ENCODE results near the gene PCNA.

The PCNA gene

DNA sequence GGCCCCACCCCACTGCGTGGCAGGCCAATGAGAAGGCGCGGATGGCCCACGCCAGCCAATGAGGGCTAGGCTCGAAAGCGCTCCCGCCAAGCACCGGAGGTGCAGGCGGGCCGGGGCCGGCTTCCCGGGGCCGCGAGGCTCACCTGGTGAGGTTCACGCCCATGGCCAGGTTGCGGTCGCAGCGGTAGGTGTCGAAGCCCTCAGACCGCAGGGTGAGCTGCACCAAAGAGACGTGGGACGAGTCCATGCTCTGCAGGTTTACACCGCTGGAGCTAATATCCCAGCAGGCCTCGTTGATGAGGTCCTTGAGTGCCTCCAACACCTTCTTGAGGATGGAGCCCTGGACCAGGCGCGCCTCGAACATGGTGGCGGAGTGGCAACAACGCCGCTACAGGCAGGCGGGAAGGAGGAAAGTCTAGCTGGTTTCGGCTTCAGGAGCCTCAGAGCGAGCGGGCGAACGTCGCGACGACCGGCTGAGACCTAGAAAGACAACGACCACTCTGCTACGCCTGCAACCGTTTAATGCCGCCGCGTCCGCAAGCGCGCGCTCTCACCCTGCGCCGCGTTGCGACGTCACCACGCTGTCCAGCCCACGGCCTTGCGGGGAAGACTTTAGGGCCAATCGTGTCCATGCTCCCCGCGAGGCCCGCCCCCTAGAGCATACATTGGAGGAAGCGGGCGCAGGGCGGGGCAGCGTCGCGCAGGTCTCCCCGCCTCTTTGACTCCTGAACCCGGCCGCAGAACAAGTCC, at the start of gene PCNA:
TSS of gene PCNA (minus strand) at position 524 of the 750 bp plus-strand sequence. CDS start at position 364, 160 bp downstream.
- H3K36me3 ChIP-seq (ENCODE audit: control insufficient read depth, insufficient read depth, low read length) = peaks cover 8% of the 10 kb centered on the region
- no peaks in the 10 kb centered on the region for H3K9me3 ChIP-seq (ENCODE audit: control insufficient read depth, low read length)
- H3K4me3 ChIP-seq (ENCODE audit: low read length) = peak within 1 kb of the TSS; percentile 81
- no peaks in the 10 kb centered on the region for H3K27me3 ChIP-seq (ENCODE audit: control insufficient read depth, insufficient read depth, low read length)
- peak within 1 kb of the TSS; percentile 49 for H3K9ac ChIP-seq (ENCODE audit: low read length)
- peaks cover 6% of the 10 kb centered on the region for H3K4me1 ChIP-seq (ENCODE audit: control insufficient read depth, insufficient read depth, low read length)

DNA sequence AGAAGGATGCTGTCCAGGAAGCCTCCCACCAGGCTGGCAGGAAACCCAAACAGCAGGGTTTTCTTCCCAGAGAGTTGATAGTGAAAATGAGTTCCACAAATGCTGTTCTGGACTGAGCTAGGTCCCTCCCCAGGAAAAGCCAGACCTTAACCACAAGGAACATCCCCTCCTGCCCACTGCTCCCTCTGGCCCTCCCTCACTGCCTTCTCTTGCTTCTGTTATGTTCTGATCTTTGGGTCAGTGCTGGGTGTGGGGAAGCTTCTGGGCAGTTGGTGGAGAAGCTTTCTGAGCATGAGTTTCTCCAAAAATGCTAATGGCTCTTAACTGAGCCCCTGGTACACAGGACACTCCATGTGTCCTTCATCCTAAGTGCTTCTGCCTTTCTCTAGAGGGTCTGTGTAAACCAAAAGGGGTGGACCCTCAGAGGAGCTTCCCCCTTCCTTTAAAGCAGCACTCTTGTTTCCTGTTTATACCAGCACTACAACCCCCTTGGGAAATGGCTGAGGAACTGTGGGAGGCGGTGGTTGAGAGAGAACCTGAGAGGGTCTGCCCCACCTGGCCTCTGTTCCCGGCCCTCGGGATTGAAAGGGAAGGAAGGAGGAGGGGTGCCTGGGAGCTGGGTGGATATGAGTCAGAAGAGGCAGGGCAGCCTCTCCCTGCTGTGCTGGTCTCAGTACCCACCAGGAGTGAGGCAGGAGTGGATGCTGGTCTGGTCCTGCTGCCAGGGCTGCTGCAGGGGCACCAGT, 49.1 kb upstream of the PCNA start:
- H3K4me3 ChIP-seq (ENCODE audit: low read length) = no peak overlapping the region
- H3K9ac ChIP-seq (ENCODE audit: low read length) = peak overlapping the region; percentile 24
- H3K9me3 ChIP-seq (ENCODE audit: control insufficient read depth, low read length) = no peaks in the 10 kb centered on the region
- H3K4me1 ChIP-seq (ENCODE audit: control insufficient read depth, insufficient read depth, low read length) = peaks cover 9% of the 10 kb centered on the region
- no peaks in the 10 kb centered on the region for H3K27me3 ChIP-seq (ENCODE audit: control insufficient read depth, insufficient read depth, low read length)
- H3K36me3 ChIP-seq (ENCODE audit: control insufficient read depth, insufficient read depth, low read length) = peaks cover 4% of the 10 kb centered on the region

DNA sequence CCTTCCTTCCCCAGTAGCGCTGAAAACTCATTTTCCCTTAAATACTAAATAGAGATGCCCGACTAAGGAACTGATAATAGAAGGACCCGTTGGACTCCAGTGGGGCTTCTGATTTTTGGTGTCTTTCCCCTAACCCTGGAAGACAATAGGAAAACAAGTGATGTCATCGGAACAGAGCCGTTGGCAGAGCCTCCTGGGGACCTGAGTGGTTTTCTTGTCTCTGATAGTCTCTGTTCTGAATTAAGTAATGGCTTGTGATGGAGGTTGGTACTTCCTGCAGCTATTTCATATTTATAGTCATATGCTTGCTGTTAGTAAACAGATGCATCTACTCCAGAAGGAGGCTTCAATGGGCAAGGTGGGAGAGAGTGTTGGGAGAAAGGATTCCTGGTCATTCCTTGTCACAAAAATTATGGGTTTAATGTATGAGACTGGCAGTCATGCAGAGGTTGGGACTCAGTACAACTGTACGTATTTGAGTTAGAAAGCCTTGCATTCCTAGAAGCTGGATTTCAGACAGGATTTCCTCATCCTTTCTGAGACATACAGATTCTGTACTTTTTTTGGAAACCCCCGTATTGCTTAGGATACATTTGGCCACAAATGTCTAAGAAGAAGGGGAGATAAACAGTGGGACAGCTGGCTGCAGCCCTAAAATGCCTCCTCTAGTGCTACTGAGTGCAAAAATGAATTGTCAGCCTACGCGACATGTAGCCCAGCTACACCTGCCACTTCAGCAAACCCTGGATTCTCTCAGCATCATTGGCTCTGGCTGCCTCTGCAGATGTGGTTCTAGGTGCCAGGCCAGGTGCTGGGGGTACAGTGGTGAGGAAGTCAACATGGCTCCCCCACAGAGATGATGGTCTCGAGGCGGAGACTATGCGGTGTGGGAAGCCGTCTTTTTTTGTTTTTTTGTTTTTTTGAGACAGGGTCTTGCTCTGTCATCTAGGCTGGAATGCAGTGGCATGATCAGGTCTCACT, 45.2 kb upstream of the PCNA start:
- Histone ChIP-seq H3K27me3 (ENCODE audit: control insufficient read depth, insufficient read depth, low read length) (no peaks in the 10 kb centered on the region), H3K9me3 (ENCODE audit: control insufficient read depth, low read length) (no peaks in the 10 kb centered on the region), H3K4me1 (ENCODE audit: control insufficient read depth, insufficient read depth, low read length) (peaks cover 9% of the 10 kb centered on the region), H3K4me3 (ENCODE audit: low read length) (no peak overlapping the region), H3K9ac (ENCODE audit: low read length) (no peak overlapping the region), H3K36me3 (ENCODE audit: control insufficient read depth, insufficient read depth, low read length) (no peaks in the 10 kb centered on the region)

DNA sequence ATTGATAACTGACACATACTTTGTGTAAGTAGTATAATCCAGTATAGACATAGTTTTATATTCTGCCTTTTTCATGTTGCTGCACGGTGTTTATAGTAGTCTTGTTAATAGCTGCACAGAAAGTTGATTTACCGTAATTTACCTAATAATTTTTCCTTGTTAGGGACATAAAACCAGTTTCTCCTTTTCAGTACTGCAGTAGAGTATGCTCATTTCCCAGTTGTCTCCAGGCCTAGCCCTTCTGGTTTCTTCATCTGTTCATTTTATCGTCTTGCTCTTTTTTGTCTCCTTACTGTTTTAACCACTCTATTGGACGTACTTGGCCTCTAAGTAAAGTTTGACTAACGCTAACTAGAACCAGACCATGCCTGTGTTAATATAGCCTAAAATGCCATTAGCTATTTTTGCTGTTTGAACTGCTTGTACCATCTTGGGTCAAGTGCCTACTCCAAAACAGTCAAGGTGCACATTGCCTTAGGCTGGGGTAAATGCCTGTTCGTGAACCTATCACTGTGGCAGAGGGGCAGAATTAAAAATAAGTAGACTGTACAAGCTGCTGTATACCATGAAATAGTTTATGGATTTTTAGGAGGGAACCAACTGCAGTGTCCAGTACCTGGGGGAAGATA, 41.9 kb upstream of the PCNA start:
- Histone ChIP-seq H3K4me3 (ENCODE audit: low read length) (no peak overlapping the region), H3K36me3 (ENCODE audit: control insufficient read depth, insufficient read depth, low read length) (no peaks in the 10 kb centered on the region), H3K4me1 (ENCODE audit: control insufficient read depth, insufficient read depth, low read length) (no peaks in the 10 kb centered on the region), H3K9me3 (ENCODE audit: control insufficient read depth, low read length) (no peaks in the 10 kb centered on the region), H3K9ac (ENCODE audit: low read length) (no peak overlapping the region), H3K27me3 (ENCODE audit: control insufficient read depth, insufficient read depth, low read length) (no peaks in the 10 kb centered on the region)

DNA sequence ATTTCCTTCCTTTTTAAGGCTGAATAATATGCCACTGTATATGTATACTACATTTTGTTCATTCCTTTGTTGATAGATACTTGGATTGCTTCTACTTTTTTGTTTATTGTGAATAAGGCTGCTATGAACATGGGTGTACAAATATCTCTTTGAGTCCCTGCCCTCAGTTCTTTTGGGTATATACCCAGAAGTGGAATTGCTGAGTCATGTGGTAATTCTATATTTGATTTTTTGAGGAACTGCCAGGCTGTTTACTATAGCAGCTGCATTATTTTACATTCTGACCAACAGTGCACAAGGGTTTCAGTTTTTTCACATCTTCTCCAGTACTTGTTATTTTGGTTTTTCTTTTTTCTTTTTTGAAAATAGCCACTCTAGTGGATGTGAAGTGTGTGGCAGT, 41.1 kb upstream of the PCNA start:
- Histone ChIP-seq H3K9me3 (ENCODE audit: control insufficient read depth, low read length) (no peaks in the 10 kb centered on the region), H3K4me3 (ENCODE audit: low read length) (no peak overlapping the region), H3K27me3 (ENCODE audit: control insufficient read depth, insufficient read depth, low read length) (no peaks in the 10 kb centered on the region), H3K9ac (ENCODE audit: low read length) (no peak overlapping the region), H3K36me3 (ENCODE audit: control insufficient read depth, insufficient read depth, low read length) (no peaks in the 10 kb centered on the region), H3K4me1 (ENCODE audit: control insufficient read depth, insufficient read depth, low read length) (no peaks in the 10 kb centered on the region)

DNA sequence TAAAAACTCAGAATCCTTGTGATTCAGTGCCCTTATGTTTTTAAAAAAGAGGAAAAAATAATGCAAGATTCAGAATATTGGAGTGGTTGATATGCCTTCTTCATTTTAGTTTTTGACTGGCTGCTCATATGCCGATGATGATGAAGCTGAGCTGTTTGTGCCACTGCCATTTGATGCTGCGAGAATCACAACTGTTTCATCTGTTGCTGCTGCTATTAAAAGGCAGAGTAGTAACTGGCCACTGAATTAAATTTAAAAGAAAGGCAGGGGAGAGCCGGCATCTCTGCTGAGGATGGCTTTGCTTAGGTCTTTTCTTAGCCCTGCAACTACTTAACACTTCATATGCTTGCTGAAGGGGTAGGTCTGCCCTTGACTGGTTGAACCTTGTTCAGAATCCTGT, 40.2 kb upstream of the PCNA start:
- Histone ChIP-seq H3K9me3 (ENCODE audit: control insufficient read depth, low read length) (no peaks in the 10 kb centered on the region), H3K36me3 (ENCODE audit: control insufficient read depth, insufficient read depth, low read length) (no peaks in the 10 kb centered on the region), H3K4me3 (ENCODE audit: low read length) (no peak overlapping the region), H3K27me3 (ENCODE audit: control insufficient read depth, insufficient read depth, low read length) (no peaks in the 10 kb centered on the region), H3K4me1 (ENCODE audit: control insufficient read depth, insufficient read depth, low read length) (no peaks in the 10 kb centered on the region), H3K9ac (ENCODE audit: low read length) (no peak overlapping the region)

DNA sequence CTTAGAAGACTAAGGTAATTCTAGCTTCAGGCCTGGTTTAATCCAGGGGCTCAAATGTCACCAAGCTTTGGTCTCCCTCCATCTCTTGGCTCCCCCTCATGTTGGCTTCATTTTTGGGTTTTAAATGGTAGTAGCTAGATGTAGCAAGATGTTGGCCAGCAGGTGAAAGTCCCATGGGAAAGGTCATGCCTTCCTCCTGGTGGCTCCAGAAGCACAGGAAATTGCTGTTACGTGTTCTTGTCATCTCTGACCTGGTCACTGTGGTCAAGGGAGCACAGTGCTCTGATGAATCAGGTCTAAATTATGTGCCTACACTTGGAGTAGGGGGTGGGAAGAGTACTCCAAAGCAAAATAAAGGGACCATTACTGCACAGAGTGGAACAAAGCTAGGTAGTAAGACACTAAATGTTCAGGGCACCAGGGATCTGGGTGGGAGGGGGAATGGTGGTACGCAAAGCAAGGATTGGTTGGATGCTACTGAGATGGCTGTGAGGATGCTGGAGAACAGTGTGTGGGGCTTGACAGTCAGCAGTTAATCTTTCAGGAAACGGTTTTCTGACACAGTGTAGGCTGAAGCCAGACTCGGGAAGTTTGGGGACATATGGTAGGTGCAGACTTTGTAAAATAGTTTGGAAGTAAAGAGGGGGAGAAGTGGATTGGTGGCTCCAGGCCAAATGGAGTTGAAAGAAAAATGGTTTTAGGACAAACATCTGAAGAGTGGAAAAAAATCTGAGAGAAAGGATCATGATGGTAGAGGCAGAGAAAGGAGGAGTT, 37.1 kb upstream of the PCNA start:
- no peak overlapping the region for H3K9ac ChIP-seq (ENCODE audit: low read length)
- H3K4me1 ChIP-seq (ENCODE audit: control insufficient read depth, insufficient read depth, low read length) = peaks cover 6% of the 10 kb centered on the region
- no peaks in the 10 kb centered on the region for H3K9me3 ChIP-seq (ENCODE audit: control insufficient read depth, low read length)
- no peak overlapping the region for H3K4me3 ChIP-seq (ENCODE audit: low read length)
- H3K36me3 ChIP-seq (ENCODE audit: control insufficient read depth, insufficient read depth, low read length) = no peaks in the 10 kb centered on the region
- H3K27me3 ChIP-seq (ENCODE audit: control insufficient read depth, insufficient read depth, low read length) = no peaks in the 10 kb centered on the region

DNA sequence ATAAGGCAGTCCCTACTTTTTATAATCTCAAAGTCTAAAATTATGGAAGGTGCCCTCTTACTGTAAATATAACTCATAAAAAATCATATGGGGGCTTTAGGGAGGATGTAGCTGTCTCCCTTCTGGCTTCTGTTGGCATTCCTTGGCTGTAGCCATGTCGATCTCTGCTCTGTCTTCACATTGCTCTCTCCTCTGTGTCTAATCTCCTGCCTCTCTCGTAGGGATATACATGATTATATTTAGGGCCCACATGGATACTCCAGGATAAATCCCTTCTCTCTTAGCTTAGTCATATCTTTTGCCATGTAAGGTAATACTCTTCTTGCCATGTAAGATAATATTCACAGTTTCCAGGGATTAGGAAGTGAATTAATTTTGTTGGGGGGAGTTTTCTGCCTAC, 35.6 kb upstream of the PCNA start:
- no peak overlapping the region for H3K4me3 ChIP-seq (ENCODE audit: low read length)
- no peaks in the 10 kb centered on the region for H3K36me3 ChIP-seq (ENCODE audit: control insufficient read depth, insufficient read depth, low read length)
- H3K27me3 ChIP-seq (ENCODE audit: control insufficient read depth, insufficient read depth, low read length) = no peaks in the 10 kb centered on the region
- peaks cover 11% of the 10 kb centered on the region for H3K4me1 ChIP-seq (ENCODE audit: control insufficient read depth, insufficient read depth, low read length)
- no peak overlapping the region for H3K9ac ChIP-seq (ENCODE audit: low read length)
- H3K9me3 ChIP-seq (ENCODE audit: control insufficient read depth, low read length) = no peaks in the 10 kb centered on the region

DNA sequence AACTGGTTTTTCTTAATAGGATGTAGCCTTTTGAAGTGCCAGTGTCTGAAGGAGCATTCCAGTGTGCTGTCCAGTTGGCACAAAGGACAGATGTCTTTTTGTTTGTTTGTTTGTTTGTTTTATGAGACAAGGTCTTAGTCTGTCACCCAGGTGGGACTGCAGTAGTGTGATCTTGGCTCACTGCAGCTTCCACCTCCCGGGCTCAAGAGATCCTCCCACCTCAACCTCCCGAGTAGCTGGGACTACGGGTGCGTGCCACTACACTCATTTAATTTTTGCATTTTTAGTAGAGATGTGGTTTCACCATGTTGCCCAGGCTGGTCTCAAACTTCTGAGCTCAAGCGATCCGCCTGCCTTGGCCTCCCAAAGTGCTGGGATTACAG, 34.8 kb upstream of the PCNA start:
- Histone ChIP-seq H3K9ac (ENCODE audit: low read length) (no peak overlapping the region), H3K9me3 (ENCODE audit: control insufficient read depth, low read length) (no peaks in the 10 kb centered on the region), H3K36me3 (ENCODE audit: control insufficient read depth, insufficient read depth, low read length) (no peaks in the 10 kb centered on the region), H3K4me3 (ENCODE audit: low read length) (no peak overlapping the region), H3K4me1 (ENCODE audit: control insufficient read depth, insufficient read depth, low read length) (peaks cover 18% of the 10 kb centered on the region), H3K27me3 (ENCODE audit: control insufficient read depth, insufficient read depth, low read length) (no peaks in the 10 kb centered on the region)

DNA sequence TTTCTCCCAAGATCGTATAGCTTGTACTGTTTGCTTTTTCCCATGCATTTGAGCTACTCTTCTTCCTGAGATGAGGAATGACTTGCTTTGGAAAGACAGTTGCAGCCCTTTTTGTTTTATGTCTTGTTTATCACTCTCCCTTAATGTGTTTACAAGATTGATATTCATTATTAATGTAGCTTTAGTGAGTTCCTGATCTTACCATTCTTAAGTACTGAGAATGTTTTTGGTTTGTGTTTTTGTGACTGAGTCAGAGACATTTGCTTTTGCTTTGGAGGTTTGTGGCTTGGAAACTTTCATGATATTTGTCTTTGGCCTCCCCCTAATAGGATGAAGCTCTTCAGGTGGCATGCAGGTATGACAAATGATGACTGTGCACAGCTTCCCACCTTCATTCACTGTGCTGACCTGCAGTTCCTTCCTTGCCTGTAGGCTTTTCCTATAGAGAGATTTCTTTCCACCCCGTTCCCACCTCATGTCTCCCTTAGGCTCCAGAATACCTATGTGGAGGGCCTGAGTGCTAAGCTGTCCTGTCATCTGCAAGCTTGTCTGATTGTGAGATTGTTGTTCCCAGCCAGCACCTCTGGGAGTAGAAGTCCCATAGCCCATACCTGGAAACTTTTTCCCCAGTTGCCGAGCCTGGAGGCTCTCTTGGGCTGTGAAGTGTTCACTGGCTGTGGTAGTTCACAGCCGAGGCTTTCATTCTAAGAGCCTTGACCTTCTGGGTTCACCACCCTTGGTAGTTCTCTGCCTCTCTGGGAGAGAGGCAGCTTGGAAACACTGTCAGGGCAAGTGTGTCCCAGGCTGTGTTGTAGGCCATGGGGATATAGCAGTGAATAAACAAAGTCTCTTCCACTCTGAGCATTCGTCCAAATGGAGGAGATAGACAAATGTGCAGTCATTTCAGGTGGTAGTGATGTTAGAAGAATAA, 34.1 kb upstream of the PCNA start:
- no peak overlapping the region for H3K9ac ChIP-seq (ENCODE audit: low read length)
- no peaks in the 10 kb centered on the region for H3K36me3 ChIP-seq (ENCODE audit: control insufficient read depth, insufficient read depth, low read length)
- H3K4me3 ChIP-seq (ENCODE audit: low read length) = no peak overlapping the region
- H3K9me3 ChIP-seq (ENCODE audit: control insufficient read depth, low read length) = no peaks in the 10 kb centered on the region
- H3K4me1 ChIP-seq (ENCODE audit: control insufficient read depth, insufficient read depth, low read length) = peaks cover 18% of the 10 kb centered on the region
- no peaks in the 10 kb centered on the region for H3K27me3 ChIP-seq (ENCODE audit: control insufficient read depth, insufficient read depth, low read length)

Measured in mucosa of stomach (tissue), 1 donor.